Hepatocyte (in vitro differentiated cells): Measurements from ENCODE around the gene RRN3. TPM values are rescaled to one million over a fixed set of nuclear protein-coding genes. Genes with fewer than 3 reads are reported as not detected.
A peak's percentile ranks its signal among the peaks of the same experiment; 100 is the strongest.

Source experiments
- DNase-seq: peaks from one replicate; pipeline ENCODE4 v3.0.0-alpha.2; 2016; ENCODE audit warnings: low spot score
- H2AFZ ChIP-seq: fragments of 200-600 bp; sonication (generic); 2 replicates; pipeline ENCODE4 v1.6.0; 2016; ENCODE audit warnings: antibody characterized with exemption, mild to moderate bottlenecking
- H3K27ac ChIP-seq: fragments of 200-600 bp; sonication (generic); 2 replicates; pipeline ENCODE4 v1.5.1; 2016; ENCODE audit warnings: mild to moderate bottlenecking
- H3K27me3 ChIP-seq: fragments of 200-600 bp; sonication (generic); 2 replicates; pipeline ENCODE4 v1.6.1; 2016
- H3K36me3 ChIP-seq: fragments of 200-600 bp; sonication (generic); replicated peaks from 2 replicates; pipeline ENCODE4 v1.5.1; 2016; ENCODE audit warnings: low read depth; ENCODE audit not compliant: insufficient read depth
- H3K4me1 ChIP-seq: fragments of 200-600 bp; sonication (generic); 2 replicates; pipeline ENCODE4 v1.5.1; 2016; ENCODE audit warnings: mild to moderate bottlenecking, moderate library complexity; ENCODE audit not compliant: insufficient read depth
- H3K4me2 ChIP-seq: fragments of 200-600 bp; sonication (generic); 2 replicates; pipeline ENCODE4 v1.6.0; 2016
- H3K4me3 ChIP-seq: fragments of 200-600 bp; sonication (generic); 2 replicates; pipeline ENCODE4 v1.5.1; 2016; ENCODE audit warnings: mild to moderate bottlenecking
- H3K79me2 ChIP-seq: fragments of 200-600 bp; sonication (generic); 2 replicates; pipeline ENCODE4 v1.6.0; 2017; ENCODE audit warnings: mild to moderate bottlenecking
- H3K9me2 ChIP-seq: fragments of 200-600 bp; sonication (generic); replicated peaks from 2 replicates; pipeline ENCODE4 v1.6.0; 2017; ENCODE audit warnings: mild to moderate bottlenecking; ENCODE audit not compliant: insufficient read depth
- H3K9me3 ChIP-seq: fragments of 200-600 bp; sonication (generic); 2 replicates; pipeline ENCODE4 v1.5.1; 2016; ENCODE audit warnings: low read depth, mild to moderate bottlenecking
- H4K20me1 ChIP-seq: fragments of 200-600 bp; sonication (generic); 2 replicates; pipeline ENCODE4 v1.6.0; 2016; ENCODE audit warnings: mild to moderate bottlenecking; ENCODE audit not compliant: insufficient read depth, poor library complexity, severe bottlenecking
- EZH2 ChIP-seq: fragments of 200-600 bp; sonication (generic); IDR thresholded peaks from 2 replicates; pipeline ENCODE4 v1.6.1; 2016; ENCODE audit warnings: antibody characterized with exemption, mild to moderate bottlenecking, borderline replicate concordance
- EZH2phosphoT487 ChIP-seq: fragments of 200-600 bp; sonication (generic); IDR thresholded peaks from one replicate; pipeline ENCODE4 v1.6.1; 2018; ENCODE audit warnings: antibody characterized with exemption, mild to moderate bottlenecking, low read depth, moderate library complexity; ENCODE audit not compliant: unreplicated experiment, severe bottlenecking
- WGBS: methylation state at CpG from one replicate; pipeline ENCODE4 v1.1.6; 2016; ENCODE audit warnings: low lambda C conversion rate; ENCODE audit errors: missing lambda C conversion rate; 5-methylcytosine and 5-hydroxymethylcytosine counted together
- polyA plus RNA-seq: library from polyadenylated mRNA; unstranded; fragments of >200 nt; fragmentation: Nextera tagmentation; extraction: Ambion mirVana; gene quantifications from 2 replicates; pipeline ENCODE4 v1.2.1, GENCODE V29; 2016
- total RNA-seq: library from RNA; depleted of rRNA; stranded (reverse); fragments of >200 nt; gene quantifications from 2 replicates; pipeline ENCODE4 v1.2.3, GENCODE V29; 2014
- TF ChIP-seq, protein P1 (sequence below): fragments of 200-600 bp; sonication (generic); IDR thresholded peaks from 2 replicates; pipeline ENCODE4 v1.5.1; 2016; ENCODE audit warnings: antibody characterized with exemption, mild to moderate bottlenecking; ENCODE audit not compliant: poor library complexity

RRN3 gene
- total and polyA plus RNA-seq, 2 experiments from 2014 or later: 16.5 to 40.9 TPM

DNA sequence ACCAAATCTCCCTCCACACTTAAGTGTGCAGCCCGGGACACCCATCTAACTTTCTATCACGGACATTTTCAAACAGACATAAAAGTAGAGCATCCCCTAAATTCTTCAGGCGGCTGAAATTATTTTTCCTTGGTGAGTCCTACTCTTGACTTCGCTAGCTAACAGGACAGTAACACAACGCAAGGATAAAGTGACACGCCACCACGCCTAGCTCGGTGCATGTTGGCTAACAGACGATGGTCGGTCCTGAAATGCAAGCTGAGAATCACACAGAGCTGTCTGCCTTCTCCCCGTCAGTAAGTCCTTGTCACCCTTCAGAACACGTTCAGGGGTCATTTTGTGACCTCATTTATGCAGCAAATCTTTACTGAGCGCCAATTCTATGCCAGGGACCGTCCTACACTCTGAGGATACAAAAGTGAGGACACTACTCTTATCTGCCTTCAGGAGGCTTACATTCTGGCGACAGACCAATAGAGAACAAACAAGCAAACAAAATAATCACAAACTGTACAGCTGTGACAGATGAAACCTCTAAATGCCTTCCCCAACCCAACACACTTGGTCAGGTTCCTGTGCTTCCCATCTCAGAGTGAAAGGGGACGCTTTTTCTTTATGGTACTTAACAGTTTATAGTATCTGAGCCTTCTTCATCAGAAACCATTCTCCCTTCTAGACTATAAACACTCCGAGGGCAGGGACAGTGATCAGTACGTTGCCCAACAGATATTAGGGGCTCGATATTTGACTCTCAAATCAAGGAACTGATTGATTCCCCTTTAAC is 39.5 kb downstream of the RRN3 start:
- H3K9me2 ChIP-seq: no peaks in the 10 kb centered on the region
- WGBS: 85% methylated on average over 19 of the region's 19 CpGs
- no peak overlapping the region for H3K27ac ChIP-seq

DNA sequence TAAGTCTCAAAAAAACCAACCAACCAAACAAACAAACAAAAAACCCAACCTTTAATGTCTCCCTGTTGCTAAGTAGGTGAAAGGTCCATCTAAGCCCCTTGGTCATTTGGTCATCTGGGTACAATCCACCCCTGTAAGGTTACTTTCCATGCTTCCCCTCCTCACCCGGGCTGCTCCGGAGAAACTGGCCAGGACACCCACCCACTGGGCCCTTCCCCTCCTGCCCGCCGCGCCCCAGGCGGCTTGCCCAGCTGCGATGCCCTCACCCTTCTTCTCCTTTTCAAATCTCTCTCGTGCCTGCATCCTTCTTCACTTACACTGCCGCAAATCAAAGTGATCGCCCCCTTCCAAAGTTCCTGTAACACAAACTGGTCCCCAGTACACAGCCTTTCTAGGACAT is 40.2 kb downstream of the RRN3 start:
- no peaks in the 10 kb centered on the region for H3K27me3 ChIP-seq
- TF ChIP-seq EZH2 (no peak), EZH2phosphoT487 (no peak)
- TF ChIP-seq, protein P1, sequence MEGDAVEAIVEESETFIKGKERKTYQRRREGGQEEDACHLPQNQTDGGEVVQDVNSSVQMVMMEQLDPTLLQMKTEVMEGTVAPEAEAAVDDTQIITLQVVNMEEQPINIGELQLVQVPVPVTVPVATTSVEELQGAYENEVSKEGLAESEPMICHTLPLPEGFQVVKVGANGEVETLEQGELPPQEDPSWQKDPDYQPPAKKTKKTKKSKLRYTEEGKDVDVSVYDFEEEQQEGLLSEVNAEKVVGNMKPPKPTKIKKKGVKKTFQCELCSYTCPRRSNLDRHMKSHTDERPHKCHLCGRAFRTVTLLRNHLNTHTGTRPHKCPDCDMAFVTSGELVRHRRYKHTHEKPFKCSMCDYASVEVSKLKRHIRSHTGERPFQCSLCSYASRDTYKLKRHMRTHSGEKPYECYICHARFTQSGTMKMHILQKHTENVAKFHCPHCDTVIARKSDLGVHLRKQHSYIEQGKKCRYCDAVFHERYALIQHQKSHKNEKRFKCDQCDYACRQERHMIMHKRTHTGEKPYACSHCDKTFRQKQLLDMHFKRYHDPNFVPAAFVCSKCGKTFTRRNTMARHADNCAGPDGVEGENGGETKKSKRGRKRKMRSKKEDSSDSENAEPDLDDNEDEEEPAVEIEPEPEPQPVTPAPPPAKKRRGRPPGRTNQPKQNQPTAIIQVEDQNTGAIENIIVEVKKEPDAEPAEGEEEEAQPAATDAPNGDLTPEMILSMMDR: no peak
- no peaks in the 10 kb centered on the region for H3K9me2 ChIP-seq
- H3K4me2 ChIP-seq: peak overlapping the region; percentile 97
- H2AFZ ChIP-seq: no peak overlapping the region
- no peaks in the 10 kb centered on the region for H3K9me3 ChIP-seq
- peaks cover 6% of the 10 kb centered on the region for H3K4me1 ChIP-seq
- H3K79me2 ChIP-seq: peaks cover 29% of the 10 kb centered on the region
- no peaks in the 10 kb centered on the region for H3K36me3 ChIP-seq
- H4K20me1 ChIP-seq: no peaks in the 10 kb centered on the region
- no peak overlapping the region for H3K4me3 ChIP-seq
- 97% methylated on average over 10 of the region's 10 CpGs for WGBS
- H3K27ac ChIP-seq: no peak overlapping the region
- DNase-seq: no peak

More for the DNA sequence above, 39.5 kb downstream of the RRN3 start:
- Histone ChIP-seq H2AFZ (peak overlapping the region; percentile 92), H3K36me3 (no peaks in the 10 kb centered on the region), H3K4me3 (peak overlapping the region; percentile 97), H3K9me3 (no peaks in the 10 kb centered on the region), H3K4me2 (peak overlapping the region; percentile 97), H4K20me1 (no peaks in the 10 kb centered on the region), H3K27me3 (no peaks in the 10 kb centered on the region), H3K4me1 (peaks cover 6% of the 10 kb centered on the region), H3K79me2 (peaks cover 29% of the 10 kb centered on the region)
- DNase-seq: no peak
- TF ChIP-seq, protein P1: no peak
- TF ChIP-seq EZH2phosphoT487 (no peak), EZH2 (no peak)

DNA sequence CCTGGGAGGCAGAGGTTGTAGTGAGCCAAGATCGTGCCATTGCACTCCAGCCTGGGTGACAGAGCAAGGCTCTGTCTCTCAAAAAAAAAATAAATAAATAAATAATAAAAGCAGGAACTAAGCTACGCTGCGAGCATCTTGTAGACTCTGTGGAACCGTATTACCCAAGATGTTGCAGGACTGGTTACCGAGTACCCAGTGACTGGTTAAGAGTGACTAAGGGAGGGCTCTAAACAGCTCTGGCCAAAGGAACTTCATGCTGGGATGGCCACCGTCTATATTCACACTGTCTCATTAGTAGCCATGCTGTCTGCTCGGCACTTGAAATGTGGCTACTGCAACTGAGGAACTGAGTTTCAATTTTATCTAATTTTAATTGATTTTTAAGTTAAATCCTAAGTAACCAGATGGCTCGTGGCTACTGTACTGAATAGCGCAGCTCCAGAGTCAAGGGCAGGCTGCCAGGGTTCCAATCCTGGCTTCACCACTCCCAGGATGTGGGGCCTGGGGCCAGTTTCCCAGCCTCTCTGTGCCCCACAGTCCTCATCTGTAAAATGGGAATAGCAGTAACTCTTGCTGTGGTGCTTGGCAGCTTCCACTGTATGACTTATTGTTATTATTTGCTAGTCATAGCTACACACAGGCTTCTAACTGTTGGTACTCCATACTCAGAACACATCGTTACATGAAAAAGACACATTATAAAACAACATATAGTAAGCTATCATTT is 41.2 kb downstream of the RRN3 start:
- Histone ChIP-seq H3K9me3 (no peaks in the 10 kb centered on the region), H3K4me2 (no peak overlapping the region), H2AFZ (no peak overlapping the region), H3K27me3 (no peaks in the 10 kb centered on the region), H4K20me1 (peaks cover 1% of the 10 kb centered on the region), H3K4me3 (no peak overlapping the region), H3K79me2 (peaks cover 29% of the 10 kb centered on the region), H3K27ac (no peak overlapping the region), H3K36me3 (no peaks in the 10 kb centered on the region), H3K4me1 (peaks cover 6% of the 10 kb centered on the region), H3K9me2 (no peaks in the 10 kb centered on the region)
- DNase-seq: no peak
- TF ChIP-seq EZH2phosphoT487 (no peak), EZH2 (no peak)
- TF ChIP-seq, protein P1: no peak
- WGBS: 87% methylated on average over 10 of the region's 10 CpGs
